ENCODE results near the gene HERC4. TPM values are rescaled to one million over a fixed set of nuclear protein-coding genes. Genes with fewer than 3 reads are reported as not detected.
"Not testable (repeated sequence)": the region's sequence is repeated elsewhere in the genome, so short reads cannot be mapped to it uniquely, and the experiment has no call there.

HERC4 gene
- total RNA-seq, 1 donor from 2014 or later = 56.9 TPM

- H3K27ac Mint-ChIP-seq (ENCODE audit: unreplicated experiment) = no peak overlapping the region
- Histone ChIP-seq H3K36me3 (ENCODE audit: insufficient read depth, low read length) (peaks cover 35% of the 10 kb centered on the region), H3K27me3 (ENCODE audit: insufficient read depth, low read length) (no peaks in the 10 kb centered on the region), H3K27ac (ENCODE audit: low read depth, low read length) (no peak overlapping the region), H3K79me2 (ENCODE audit: insufficient read depth, low read length) (peaks cover 16% of the 10 kb centered on the region), H3K9me3 (ENCODE audit: insufficient read depth, low read depth, low read length) (no peaks in the 10 kb centered on the region), H4K20me1 (ENCODE audit: insufficient read depth, low read length) (peaks cover 3% of the 10 kb centered on the region), H3K4me2 (ENCODE audit: low read length) (no peak overlapping the region), H3K4me3 (ENCODE audit: insufficient read depth, low read depth, low read length) (no peak overlapping the region), H2AFZ (ENCODE audit: low read depth, low read length) (no peak overlapping the region), H3K9ac (ENCODE audit: low read length) (no peak overlapping the region), H3K4me1 (ENCODE audit: insufficient read depth, low read length) (no peaks in the 10 kb centered on the region)
- H3K9me3 Mint-ChIP-seq (ENCODE audit: unreplicated experiment) = no peaks in the 10 kb centered on the region
- DNase-seq (ENCODE audit: low read depth) (no peak), FAIRE-seq (no peak)
- no peak overlapping the region for H3K4me3 Mint-ChIP-seq (ENCODE audit: unreplicated experiment)
- H3K4me1 Mint-ChIP-seq (ENCODE audit: low read depth, unreplicated experiment) = no peaks in the 10 kb centered on the region
- no peak for TF ChIP-seq EZH2 (IDR thresholded peaks at IDR 0.05; ENCODE audit: insufficient read depth, low read length)
- TF ChIP-seq, protein P1, sequence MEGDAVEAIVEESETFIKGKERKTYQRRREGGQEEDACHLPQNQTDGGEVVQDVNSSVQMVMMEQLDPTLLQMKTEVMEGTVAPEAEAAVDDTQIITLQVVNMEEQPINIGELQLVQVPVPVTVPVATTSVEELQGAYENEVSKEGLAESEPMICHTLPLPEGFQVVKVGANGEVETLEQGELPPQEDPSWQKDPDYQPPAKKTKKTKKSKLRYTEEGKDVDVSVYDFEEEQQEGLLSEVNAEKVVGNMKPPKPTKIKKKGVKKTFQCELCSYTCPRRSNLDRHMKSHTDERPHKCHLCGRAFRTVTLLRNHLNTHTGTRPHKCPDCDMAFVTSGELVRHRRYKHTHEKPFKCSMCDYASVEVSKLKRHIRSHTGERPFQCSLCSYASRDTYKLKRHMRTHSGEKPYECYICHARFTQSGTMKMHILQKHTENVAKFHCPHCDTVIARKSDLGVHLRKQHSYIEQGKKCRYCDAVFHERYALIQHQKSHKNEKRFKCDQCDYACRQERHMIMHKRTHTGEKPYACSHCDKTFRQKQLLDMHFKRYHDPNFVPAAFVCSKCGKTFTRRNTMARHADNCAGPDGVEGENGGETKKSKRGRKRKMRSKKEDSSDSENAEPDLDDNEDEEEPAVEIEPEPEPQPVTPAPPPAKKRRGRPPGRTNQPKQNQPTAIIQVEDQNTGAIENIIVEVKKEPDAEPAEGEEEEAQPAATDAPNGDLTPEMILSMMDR (IDR thresholded peaks at IDR 0.05; ENCODE audit: insufficient read depth, low read depth, low read length) = no peak
- H3K36me3 Mint-ChIP-seq (ENCODE audit: low read depth, unreplicated experiment) = peaks cover 6% of the 10 kb centered on the region
- no peaks in the 10 kb centered on the region for H3K27me3 Mint-ChIP-seq (ENCODE audit: low read depth, unreplicated experiment)
Measured at GRCh38 chr10:68032113-68032512, 43.0 kb downstream of the HERC4 start.

GRCh38 chr10:68027429-68027828 is 47.7 kb downstream of the HERC4 start:
- H3K9me3 ChIP-seq (ENCODE audit: insufficient read depth, low read depth, low read length) = no peaks in the 10 kb centered on the region
- Mint-ChIP-seq H3K4me3 (ENCODE audit: unreplicated experiment) (no peak overlapping the region), H3K27me3 (ENCODE audit: low read depth, unreplicated experiment) (no peaks in the 10 kb centered on the region), H3K4me1 (ENCODE audit: low read depth, unreplicated experiment) (no peaks in the 10 kb centered on the region), H3K27ac (ENCODE audit: unreplicated experiment) (no peak overlapping the region), H3K36me3 (ENCODE audit: low read depth, unreplicated experiment) (peaks cover 6% of the 10 kb centered on the region), H3K9me3 (ENCODE audit: unreplicated experiment) (no peaks in the 10 kb centered on the region)
- TF ChIP-seq, protein P1 (IDR thresholded peaks at IDR 0.05; ENCODE audit: insufficient read depth, low read depth, low read length) = no peak
- no peak for TF ChIP-seq EZH2 (IDR thresholded peaks at IDR 0.05; ENCODE audit: insufficient read depth, low read length)
- H4K20me1 ChIP-seq (ENCODE audit: insufficient read depth, low read length) = peaks cover 6% of the 10 kb centered on the region
- no peak overlapping the region for H3K4me2 ChIP-seq (ENCODE audit: low read length)
- FAIRE-seq (no peak), DNase-seq (ENCODE audit: low read depth) (no peak)
- no peak overlapping the region for H3K4me3 ChIP-seq (ENCODE audit: insufficient read depth, low read depth, low read length)
- no peak overlapping the region for H2AFZ ChIP-seq (ENCODE audit: low read depth, low read length)
- H3K9ac ChIP-seq (ENCODE audit: low read length) = no peak overlapping the region
- no peaks in the 10 kb centered on the region for H3K27me3 ChIP-seq (ENCODE audit: insufficient read depth, low read length)
- no peaks in the 10 kb centered on the region for H3K4me1 ChIP-seq (ENCODE audit: insufficient read depth, low read length)
- H3K27ac ChIP-seq (ENCODE audit: low read depth, low read length) = no peak overlapping the region
- H3K79me2 ChIP-seq (ENCODE audit: insufficient read depth, low read length) = peaks cover 11% of the 10 kb centered on the region
- H3K36me3 ChIP-seq (ENCODE audit: insufficient read depth, low read length) = peaks cover 28% of the 10 kb centered on the region

DNA sequence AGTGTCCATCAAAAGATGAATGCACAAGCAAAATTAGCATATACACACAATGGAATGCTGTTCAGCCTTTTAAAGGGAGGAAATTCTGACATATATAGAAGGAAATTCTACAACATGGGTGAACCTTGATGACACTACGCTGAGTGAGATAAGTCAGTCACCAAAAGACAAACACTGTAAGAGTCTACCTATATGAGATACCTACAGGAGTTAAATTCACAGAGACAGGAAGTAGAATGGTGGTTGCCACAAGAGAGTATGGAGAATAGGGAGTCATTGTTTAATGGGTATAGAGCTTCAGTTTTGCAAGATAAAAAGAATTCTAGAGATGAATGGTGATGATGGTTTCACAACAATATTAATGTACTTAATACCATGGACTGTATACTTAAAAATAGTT is 51.8 kb downstream of the HERC4 start:
- H3K4me2 ChIP-seq (ENCODE audit: low read length) = no peak overlapping the region
- peaks cover 2% of the 10 kb centered on the region for H3K9me3 Mint-ChIP-seq (ENCODE audit: unreplicated experiment)
- H3K36me3 ChIP-seq (ENCODE audit: insufficient read depth, low read length) = peaks cover 31% of the 10 kb centered on the region
- TF ChIP-seq EZH2 (IDR thresholded peaks at IDR 0.05; ENCODE audit: insufficient read depth, low read length) = no peak
- TF ChIP-seq, protein P1 (IDR thresholded peaks at IDR 0.05; ENCODE audit: insufficient read depth, low read depth, low read length) = no peak
- H3K36me3 Mint-ChIP-seq (ENCODE audit: low read depth, unreplicated experiment) = peaks cover 24% of the 10 kb centered on the region
- no peak for DNase-seq (ENCODE audit: low read depth)
- H3K9ac ChIP-seq (ENCODE audit: low read length) = no peak overlapping the region
- no peak for FAIRE-seq
- no peaks in the 10 kb centered on the region for H3K4me1 ChIP-seq (ENCODE audit: insufficient read depth, low read length)
- H3K27me3 Mint-ChIP-seq (ENCODE audit: low read depth, unreplicated experiment) = no peaks in the 10 kb centered on the region
- H3K27ac ChIP-seq (ENCODE audit: low read depth, low read length) = no peak overlapping the region
- H3K4me3 ChIP-seq (ENCODE audit: insufficient read depth, low read depth, low read length) = no peak overlapping the region
- no peak overlapping the region for H3K27ac Mint-ChIP-seq (ENCODE audit: unreplicated experiment)
- H3K9me3 ChIP-seq (ENCODE audit: insufficient read depth, low read depth, low read length) = no peaks in the 10 kb centered on the region
- H4K20me1 ChIP-seq (ENCODE audit: insufficient read depth, low read length) = peaks cover 6% of the 10 kb centered on the region
- no peaks in the 10 kb centered on the region for H3K27me3 ChIP-seq (ENCODE audit: insufficient read depth, low read length)
- H3K4me1 Mint-ChIP-seq (ENCODE audit: low read depth, unreplicated experiment) = no peaks in the 10 kb centered on the region
- H2AFZ ChIP-seq (ENCODE audit: low read depth, low read length) = no peak overlapping the region
- H3K79me2 ChIP-seq (ENCODE audit: insufficient read depth, low read length) = peaks cover 14% of the 10 kb centered on the region
- no peak overlapping the region for H3K4me3 Mint-ChIP-seq (ENCODE audit: unreplicated experiment)

- not testable (repeated sequence) for H3K9me3 ChIP-seq (ENCODE audit: insufficient read depth, low read depth, low read length); H4K20me1 ChIP-seq (ENCODE audit: insufficient read depth, low read length); H3K27ac Mint-ChIP-seq (ENCODE audit: unreplicated experiment); H3K27me3 ChIP-seq (ENCODE audit: insufficient read depth, low read length); DNase-seq (ENCODE audit: low read depth); H3K27ac ChIP-seq (ENCODE audit: low read depth, low read length); H3K4me1 Mint-ChIP-seq (ENCODE audit: low read depth, unreplicated experiment); H3K9me3 Mint-ChIP-seq (ENCODE audit: unreplicated experiment); H3K4me3 Mint-ChIP-seq (ENCODE audit: unreplicated experiment); H3K9ac ChIP-seq (ENCODE audit: low read length); H3K4me1 ChIP-seq (ENCODE audit: insufficient read depth, low read length); H3K4me2 ChIP-seq (ENCODE audit: low read length); H3K27me3 Mint-ChIP-seq (ENCODE audit: low read depth, unreplicated experiment); FAIRE-seq; H2AFZ ChIP-seq (ENCODE audit: low read depth, low read length); H3K4me3 ChIP-seq (ENCODE audit: insufficient read depth, low read depth, low read length)
- H3K79me2 ChIP-seq (ENCODE audit: insufficient read depth, low read length) = peaks cover 14% of the 10 kb centered on the region
- peaks cover 29% of the 10 kb centered on the region for H3K36me3 ChIP-seq (ENCODE audit: insufficient read depth, low read length)
- H3K36me3 Mint-ChIP-seq (ENCODE audit: low read depth, unreplicated experiment) = peaks cover 22% of the 10 kb centered on the region
Measured at GRCh38 chr10:68022324-68022723, 52.8 kb downstream of the HERC4 start.

All from astrocyte (in vitro differentiated cells and primary cell).